GM23338 (cell line): ENCODE data around the gene SNTB2. TPM values are rescaled to one million over a fixed set of nuclear protein-coding genes. Genes with fewer than 3 reads are reported as not detected.

Source experiments
- ATAC-seq: fragments of 200-7000 bp; cut with Tn5 transposase; 3 replicates; pipeline ENCODE4 v1.9.1; 2020
- DNase-seq: peaks from one replicate; pipeline ENCODE4 v3.0.0-alpha.2; 2015; ENCODE audit warnings: low spot score
- H2AFZ ChIP-seq: fragments of 200-600 bp; sonication (generic); 2 replicates; pipeline ENCODE4 v1.8.0; 2016; ENCODE audit warnings: antibody characterized with exemption, mild to moderate bottlenecking, moderate library complexity
- H3F3A ChIP-seq: fragments of 200-600 bp; sonication (generic); replicated peaks from 2 replicates; pipeline ENCODE4 v1.8.0; 2017; ENCODE audit warnings: antibody characterized with exemption, mixed run types, low read depth
- H3K27ac ChIP-seq: fragments of 200-600 bp; sonication (generic); 2 replicates; pipeline ENCODE4 v1.6.1; 2016; ENCODE audit warnings: low read depth
- H3K27me3 ChIP-seq: fragments of 200-600 bp; sonication (generic); 2 replicates; pipeline ENCODE4 v1.8.0; 2016; ENCODE audit warnings: mild to moderate bottlenecking, mixed run types, moderate library complexity; ENCODE audit not compliant: insufficient read depth
- H3K36me3 ChIP-seq: fragments of 200-600 bp; sonication (generic); 2 replicates; pipeline ENCODE4 v1.8.0; 2016; ENCODE audit warnings: mild to moderate bottlenecking; ENCODE audit not compliant: insufficient read depth
- H3K4me1 ChIP-seq: fragments of 200-600 bp; sonication (generic); 2 replicates; pipeline ENCODE4 v1.8.0; 2016; ENCODE audit warnings: mild to moderate bottlenecking, moderate library complexity; ENCODE audit not compliant: insufficient read depth
- H3K4me2 ChIP-seq: fragments of 200-600 bp; sonication (generic); 2 replicates; pipeline ENCODE4 v1.7.1; 2017; ENCODE audit warnings: mixed run types
- H3K4me3 ChIP-seq: fragments of 200-600 bp; sonication (generic); 2 replicates; pipeline ENCODE4 v1.6.1; 2016; ENCODE audit warnings: mixed run types
- H3K79me2 ChIP-seq: fragments of 200-600 bp; sonication (generic); replicated peaks from 2 replicates; pipeline ENCODE4 v1.8.0; 2017; ENCODE audit warnings: mild to moderate bottlenecking; ENCODE audit not compliant: insufficient read depth
- H3K9me2 ChIP-seq: fragments of 200-600 bp; sonication (generic); 2 replicates; pipeline ENCODE4 v1.8.0; 2017; ENCODE audit not compliant: insufficient read depth
- H4K20me1 ChIP-seq: fragments of 200-600 bp; sonication (generic); replicated peaks from 2 replicates; pipeline ENCODE4 v1.8.0; 2017; ENCODE audit warnings: mild to moderate bottlenecking; ENCODE audit not compliant: insufficient read depth
- H3K27ac Mint-ChIP-seq: 2 replicates; pipeline ENCODE4 v1.8.0; 2020; ENCODE audit warnings: inconsistent platforms, mild to moderate bottlenecking, moderate library complexity, mixed read lengths
- H3K27me3 Mint-ChIP-seq: 3 replicates; pipeline ENCODE4 v1.8.0; 2022; ENCODE audit warnings: low read depth, mild to moderate bottlenecking, moderate library complexity, mixed read lengths, inconsistent platforms; ENCODE audit not compliant: insufficient read depth, poor library complexity
- H3K36me3 Mint-ChIP-seq: 3 replicates; pipeline ENCODE4 v1.8.0; 2021; ENCODE audit warnings: low read depth, mild to moderate bottlenecking, inconsistent platforms, moderate library complexity, mixed read lengths
- H3K4me1 Mint-ChIP-seq: 3 replicates; pipeline ENCODE4 v1.8.0; 2020; ENCODE audit warnings: mild to moderate bottlenecking, inconsistent platforms, mixed read lengths
- H3K4me3 Mint-ChIP-seq: 3 replicates; pipeline ENCODE4 v1.8.0; 2021; ENCODE audit warnings: moderate library complexity, mild to moderate bottlenecking, inconsistent platforms, mixed read lengths
- H3K9me3 Mint-ChIP-seq: 3 replicates; pipeline ENCODE4 v1.8.0; 2020; ENCODE audit warnings: moderate library complexity, mild to moderate bottlenecking, inconsistent platforms, mixed read lengths
- ETS1 ChIP-seq: IDR thresholded peaks from 2 replicates; pipeline ENCODE4 v1.6.1; 2016; ENCODE audit warnings: antibody characterized with exemption
- EZH2 ChIP-seq: fragments of 200-600 bp; sonication (generic); IDR thresholded peaks from one replicate; pipeline ENCODE4 v1.8.0; 2017; ENCODE audit warnings: antibody characterized with exemption, mild to moderate bottlenecking, low read depth; ENCODE audit not compliant: unreplicated experiment
- EZH2phosphoT487 ChIP-seq: fragments of 200-600 bp; sonication (generic); IDR thresholded peaks from one replicate; pipeline ENCODE4 v1.8.1; 2018; ENCODE audit warnings: antibody characterized with exemption; ENCODE audit not compliant: unreplicated experiment
- JUNB ChIP-seq: IDR thresholded peaks from one replicate; pipeline ENCODE4 v1.6.1; 2016; ENCODE audit warnings: antibody characterized with exemption; ENCODE audit not compliant: unreplicated experiment
- POLR2AphosphoS5 ChIP-seq: IDR thresholded peaks from 2 replicates; pipeline ENCODE4 v1.6.1; 2016; ENCODE audit warnings: antibody characterized with exemption, low read depth
- REST ChIP-seq: IDR thresholded peaks from one replicate; pipeline ENCODE4 v1.6.1; 2018; ENCODE audit warnings: antibody characterized with exemption; ENCODE audit not compliant: unreplicated experiment
- STAT1 ChIP-seq: IDR thresholded peaks from one replicate; pipeline ENCODE4 v1.6.1; 2016; ENCODE audit warnings: antibody characterized with exemption; ENCODE audit not compliant: unreplicated experiment
- ZNF114 ChIP-seq: fragments of 250-450 bp; sonication (Bioruptor Pico); IDR thresholded peaks from 2 replicates; pipeline ENCODE4 v1.5.0; 2020; ENCODE audit warnings: mild to moderate bottlenecking, moderate library complexity
- ZNF331 ChIP-seq: fragments of 250-450 bp; sonication (Bioruptor Pico); IDR thresholded peaks from 2 replicates; pipeline ENCODE4 v1.5.0; 2020; ENCODE audit warnings: low read depth, mild to moderate bottlenecking, moderate library complexity
- ZNF462 ChIP-seq: fragments of 250-450 bp; sonication (Bioruptor Pico); IDR thresholded peaks from 2 replicates; pipeline ENCODE4 v1.5.0; 2020; ENCODE audit warnings: mild to moderate bottlenecking, moderate library complexity
- polyA plus RNA-seq: library from polyadenylated mRNA; unstranded; fragments of >200 nt; fragmentation: Nextera tagmentation; extraction: Ambion mirVana; gene quantifications from 2 replicates; pipeline ENCODE4 v1.2.1, GENCODE V29; 2016
- total RNA-seq: library from RNA; depleted of rRNA; stranded (reverse); fragments of >200 nt; shearing (Covaris generic); gene quantifications from 2 replicates; pipeline ENCODE4 v1.2.3, GENCODE V29; 2014

The SNTB2 gene
- total and polyA plus RNA-seq, 2 experiments from 2014 or later = 4.8 to 42.7 TPM

GRCh38 chr16:69324585-69325253, 137.8 kb downstream of the SNTB2 start:
- Histone ChIP-seq H3K27me3 (no peaks in the 10 kb centered on the region), H4K20me1 (peaks cover 53% of the 10 kb centered on the region), H3K36me3 (peaks cover 15% of the 10 kb centered on the region), H3K27ac (0 out of 2 replicates have a peak overlapping the region, but pooled peaks have one; percentile 59), H3K4me3 (no peak overlapping the region), H3K4me2 (no peak overlapping the region), H3K9me2 (no peaks in the 10 kb centered on the region), H3F3A (peaks cover 28% of the 10 kb centered on the region; the same call in 1 of the 2 replicates), H2AFZ (no peak overlapping the region), H3K4me1 (peaks cover 21% of the 10 kb centered on the region), H3K79me2 (peaks cover 54% of the 10 kb centered on the region)
- TF ChIP-seq POLR2AphosphoS5 (0 out of 2 replicates have a peak, but pooled peaks have one; percentile 31), ZNF462 (CRISPR knock-in tag) (no peak)
- ATAC-seq (no peak), DNase-seq (no peak)
- Mint-ChIP-seq H3K27me3 (peaks cover 26% of the 10 kb centered on the region), H3K4me3 (no peak overlapping the region), H3K9me3 (0 out of 3 replicates have a peak, but pooled peaks cover 4% of the 10 kb centered on the region), H3K27ac (no peak overlapping the region), H3K4me1 (peaks cover 18% of the 10 kb centered on the region), H3K36me3 (peaks cover 91% of the 10 kb centered on the region)

- Mint-ChIP-seq H3K4me3 (peak overlapping the region; percentile 33; the same call in 1 of the 3 replicates), H3K36me3 (peaks cover 86% of the 10 kb centered on the region), H3K27me3 (peaks cover 26% of the 10 kb centered on the region), H3K4me1 (peaks cover 18% of the 10 kb centered on the region), H3K27ac (no peak overlapping the region; the same call in 1 of the 2 replicates), H3K9me3 (0 out of 3 replicates have a peak, but pooled peaks cover 4% of the 10 kb centered on the region)
- ATAC-seq (no peak), DNase-seq (no peak)
- Histone ChIP-seq H3K27me3 (no peaks in the 10 kb centered on the region), H3K4me2 (no peak overlapping the region), H2AFZ (no peak overlapping the region), H3K4me3 (no peak overlapping the region), H3K4me1 (peaks cover 21% of the 10 kb centered on the region), H3K36me3 (peaks cover 15% of the 10 kb centered on the region), H3K79me2 (peaks cover 55% of the 10 kb centered on the region), H4K20me1 (peaks cover 53% of the 10 kb centered on the region), H3F3A (peaks cover 27% of the 10 kb centered on the region), H3K9me2 (no peaks in the 10 kb centered on the region), H3K27ac (no peak overlapping the region)
- no peak for TF ChIP-seq EZH2phosphoT487
- no peak for TF ChIP-seq REST
- TF ChIP-seq POLR2AphosphoS5 = no peak
- TF ChIP-seq ZNF114 (CRISPR knock-in tag) = no peak
- TF ChIP-seq EZH2 = no peak
- no peak for TF ChIP-seq JUNB
- TF ChIP-seq STAT1 = no peak
- no peak for TF ChIP-seq ETS1
- no peak for TF ChIP-seq ZNF331 (CRISPR knock-in tag)
These were observed 138.8 kb downstream of the SNTB2 start for GRCh38 chr16:69325784-69326171.
